HG02678 (cell line): ENCODE data around the gene UGGT1.
"Not testable (repeated sequence)": the region's sequence is repeated elsewhere in the genome, so short reads cannot be mapped to it uniquely, and the experiment has no call there.

ENCODE experiments used
- ATAC-seq: cut with Tn5 transposase; IDR thresholded peaks from one replicate; pipeline ENCODE4 v1.9.1; 2021; ENCODE audit warnings: mild to moderate bottlenecking, moderate library complexity; ENCODE audit not compliant: unreplicated experiment

Gene UGGT1

GRCh38 chr2:128174067-128174466, 83.1 kb downstream of the UGGT1 start:
- ATAC-seq = not testable (repeated sequence)

- ATAC-seq = no peak
Measured at GRCh38 chr2:128177315-128177714, 86.3 kb downstream of the UGGT1 start.

- no peak for ATAC-seq
Measured at GRCh38 chr2:128178149-128178649, 87.2 kb downstream of the UGGT1 start.

- ATAC-seq = no peak
Measured at GRCh38 chr2:128178650-128179460, 87.9 kb downstream of the UGGT1 start.

- no peak for ATAC-seq
Measured at GRCh38 chr2:128179461-128179755, 88.4 kb downstream of the UGGT1 start.

- ATAC-seq = no peak
Measured at GRCh38 chr2:128180031-128180430, 89.0 kb downstream of the UGGT1 start.

GRCh38 chr2:128185576-128185975, 94.6 kb downstream of the UGGT1 start:
- ATAC-seq = no peak

- ATAC-seq = no peak
Measured at GRCh38 chr2:128187032-128187654, 96.1 kb downstream of the UGGT1 start.

GRCh38 chr2:128195435-128195984, 104.5 kb downstream of the UGGT1 start:
- no peak for ATAC-seq

- ATAC-seq = peak; percentile 19
Measured at GRCh38 chr2:128196026-128196425, 105.0 kb downstream of the UGGT1 start.

- ATAC-seq = peak; percentile 73
Measured at GRCh38 chr2:128196471-128196931, 105.5 kb downstream of the UGGT1 start.

GRCh38 chr2:128197059-128197458, 106.1 kb downstream of the UGGT1 start:
- no peak for ATAC-seq

GRCh38 chr2:128198656-128199055, 107.7 kb downstream of the UGGT1 start:
- no peak for ATAC-seq

GRCh38 chr2:128199141-128199540, 108.1 kb downstream of the UGGT1 start:
- no peak for ATAC-seq

- ATAC-seq = no peak
Measured at GRCh38 chr2:128202791-128203190, 111.8 kb downstream of the UGGT1 start.

- ATAC-seq = no peak
Measured at GRCh38 chr2:128206245-128206644, 115.2 kb downstream of the UGGT1 start.

GRCh38 chr2:128208023-128208422, 117.0 kb downstream of the UGGT1 start:
- ATAC-seq = no peak

GRCh38 chr2:128208631-128209324, 117.8 kb downstream of the UGGT1 start:
- not testable (repeated sequence) for ATAC-seq

GRCh38 chr2:128214251-128214650, 123.3 kb downstream of the UGGT1 start:
- no peak for ATAC-seq

- no peak for ATAC-seq
Measured at GRCh38 chr2:128214866-128215460, 124.0 kb downstream of the UGGT1 start.
